GM21360 (cell line): Measurements from ENCODE around the gene PATJ.
"Not testable (repeated sequence)": the region's sequence is repeated elsewhere in the genome, so short reads cannot be mapped to it uniquely, and the experiment has no call there.

Experiments used
- ATAC-seq: cut with Tn5 transposase; IDR thresholded peaks from one replicate; pipeline ENCODE4 v1.9.1; 2021; ENCODE audit warnings: mild to moderate bottlenecking, moderate library complexity; ENCODE audit not compliant: unreplicated experiment

PATJ gene

DNA sequence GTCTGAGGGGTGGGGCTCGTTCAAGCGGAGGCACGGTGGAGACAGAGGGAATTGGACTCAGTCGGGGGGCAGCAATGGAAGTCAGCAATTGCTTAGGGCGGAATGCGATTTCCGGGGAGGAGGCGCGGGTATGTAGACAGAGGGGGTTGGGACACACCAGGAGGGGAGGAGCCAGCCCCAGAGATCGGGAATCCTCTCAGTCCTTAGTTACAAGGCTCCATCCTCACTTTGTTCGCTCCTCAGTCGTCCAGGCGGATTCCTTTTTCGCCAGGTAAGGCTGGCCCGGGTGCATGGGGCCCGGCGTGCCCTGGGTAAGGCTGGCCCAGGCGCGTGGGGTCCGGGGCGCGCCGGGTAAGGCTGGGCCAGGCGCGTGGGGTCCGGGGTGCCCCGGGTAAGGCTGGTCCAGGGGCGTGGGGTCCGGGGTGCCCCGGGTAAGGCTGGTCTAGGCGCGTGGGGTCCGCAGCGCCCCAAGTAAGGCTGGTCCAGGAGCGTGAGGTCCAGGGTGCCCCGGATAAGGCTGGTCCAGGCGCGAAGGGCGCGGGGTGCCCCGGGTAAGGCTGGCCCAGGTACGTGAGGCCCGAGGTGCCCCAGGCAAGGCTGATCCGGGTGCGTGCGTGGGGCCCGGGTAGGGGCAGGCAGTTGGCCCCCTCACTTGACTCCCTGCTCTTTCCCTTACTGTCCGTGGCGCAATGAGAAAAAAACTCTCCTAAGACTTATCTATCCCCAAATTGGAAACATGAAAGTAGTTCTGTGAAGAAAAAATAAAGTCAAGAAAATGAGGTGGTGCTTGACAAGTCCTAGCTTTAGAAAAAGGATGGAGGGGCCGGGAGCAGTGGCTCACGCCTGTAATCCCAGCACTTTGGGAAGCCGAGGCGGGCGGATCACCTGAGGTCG lies 452.6 kb downstream of the PATJ start, which contains the start of gene L1TD1:
TSS of gene L1TD1 (plus strand) at position 199 of the 894 bp plus-strand sequence. CDS start 11,780 bp downstream, outside the sequence.
- no peak for ATAC-seq

DNA sequence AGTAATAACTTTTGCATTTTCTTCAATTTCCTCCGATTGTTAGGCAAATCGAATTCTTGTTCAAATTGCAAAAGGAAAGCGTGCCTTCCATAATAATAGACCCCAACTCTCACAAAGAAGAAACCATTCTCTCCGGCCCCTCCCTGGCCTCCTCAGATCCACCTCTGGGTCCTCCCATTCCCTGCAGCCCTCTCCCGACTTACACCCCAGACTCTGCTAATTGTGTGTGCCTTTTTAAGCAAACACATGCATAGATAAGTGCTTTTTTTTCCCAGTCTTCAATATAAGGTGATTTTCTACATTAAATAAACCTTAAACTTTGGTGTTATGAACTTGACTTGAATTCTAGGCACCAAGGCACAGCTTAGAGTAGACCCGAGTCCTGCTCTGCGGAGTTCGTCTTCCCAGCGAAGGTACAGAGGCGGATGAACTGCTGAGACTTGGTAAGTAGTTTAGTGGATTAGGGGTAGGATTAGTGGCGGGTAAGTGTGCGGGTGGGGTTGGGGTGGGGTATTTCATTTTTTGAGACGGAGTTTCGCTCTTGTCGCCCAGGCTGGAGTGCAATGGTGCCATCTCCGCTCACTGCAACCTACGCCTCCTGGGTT lies 453.9 kb downstream of the PATJ start:
- ATAC-seq: no peak

DNA sequence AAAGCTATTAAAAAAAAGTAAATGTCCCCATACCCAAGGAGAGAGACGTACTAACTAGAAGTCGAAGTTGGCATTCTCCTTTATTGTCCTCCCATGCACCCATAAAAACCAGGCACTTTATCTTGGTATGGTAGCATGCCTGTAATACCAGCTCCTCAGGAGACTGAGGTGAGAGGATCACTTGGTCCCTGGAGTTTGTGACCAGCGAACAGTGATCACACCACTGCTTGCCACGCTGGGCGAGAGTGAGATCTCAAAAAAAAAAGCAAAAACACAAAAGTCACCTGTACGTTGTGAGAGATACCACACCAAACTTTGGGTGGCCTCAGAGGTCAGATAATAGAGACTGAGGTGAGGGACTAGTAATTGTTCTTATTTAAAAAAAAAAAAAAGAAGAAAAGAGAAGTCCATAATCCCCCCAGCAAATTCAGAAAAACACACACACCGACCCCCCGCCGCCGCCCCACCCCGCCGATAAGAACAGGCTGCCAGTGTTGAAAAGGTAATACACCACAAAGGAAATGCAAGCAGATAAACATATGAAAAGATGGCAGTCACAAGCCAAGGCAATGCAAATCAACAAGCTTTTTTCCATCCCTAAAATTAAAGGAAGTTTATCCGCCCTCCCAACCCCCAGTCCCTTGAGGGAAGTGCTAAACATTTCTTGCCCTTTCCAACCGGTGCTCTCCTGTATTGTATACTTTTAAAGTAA lies 455.9 kb downstream of the PATJ start:
- no peak for ATAC-seq

GRCh38 chr1:62198781-62199125 lies 456.5 kb downstream of the PATJ start:
- ATAC-seq: no peak

DNA sequence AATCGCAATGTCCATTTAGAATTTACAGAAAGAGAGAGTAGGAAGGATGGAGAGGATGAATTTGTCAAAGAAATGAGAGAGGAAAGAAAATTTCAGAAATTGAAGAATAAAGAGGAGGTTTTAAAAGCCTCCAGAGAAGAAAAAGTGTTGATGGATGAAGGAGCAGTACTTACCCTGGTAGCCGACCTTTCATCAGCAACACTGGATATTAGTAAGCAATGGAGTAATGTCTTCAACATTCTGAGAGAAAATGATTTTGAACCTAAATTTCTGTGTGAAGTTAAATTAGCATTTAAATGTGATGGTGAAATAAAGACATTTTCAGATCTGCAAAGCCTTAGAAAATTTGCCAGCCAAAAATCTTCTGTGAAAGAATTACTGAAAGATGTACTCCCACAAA lies 464.9 kb downstream of the PATJ start:
- no peak for ATAC-seq

GRCh38 chr1:62208087-62208486 lies 465.8 kb downstream of the PATJ start:
- ATAC-seq: no peak

- ATAC-seq: no peak
Observed at GRCh38 chr1:62208970-62209369, 466.7 kb downstream of the PATJ start.

GRCh38 chr1:62209931-62210595 lies 467.8 kb downstream of the PATJ start:
- ATAC-seq: no peak

DNA sequence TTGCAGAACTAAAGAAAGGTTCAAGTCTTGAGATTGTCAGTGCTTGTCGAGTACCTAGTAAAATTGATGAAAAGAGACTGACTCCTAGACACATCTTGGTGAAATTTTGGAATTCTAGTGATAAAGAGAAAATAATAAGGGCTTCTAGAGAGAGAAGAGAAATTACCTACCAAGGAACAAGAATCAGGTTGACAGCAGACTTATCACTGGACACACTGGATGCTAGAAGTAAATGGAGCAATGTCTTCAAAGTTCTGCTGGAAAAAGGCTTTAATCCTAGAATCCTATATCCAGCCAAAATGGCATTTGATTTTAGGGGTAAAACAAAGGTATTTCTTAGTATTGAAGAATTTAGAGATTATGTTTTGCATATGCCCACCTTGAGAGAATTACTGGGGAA lies 468.7 kb downstream of the PATJ start:
- ATAC-seq: no peak

DNA sequence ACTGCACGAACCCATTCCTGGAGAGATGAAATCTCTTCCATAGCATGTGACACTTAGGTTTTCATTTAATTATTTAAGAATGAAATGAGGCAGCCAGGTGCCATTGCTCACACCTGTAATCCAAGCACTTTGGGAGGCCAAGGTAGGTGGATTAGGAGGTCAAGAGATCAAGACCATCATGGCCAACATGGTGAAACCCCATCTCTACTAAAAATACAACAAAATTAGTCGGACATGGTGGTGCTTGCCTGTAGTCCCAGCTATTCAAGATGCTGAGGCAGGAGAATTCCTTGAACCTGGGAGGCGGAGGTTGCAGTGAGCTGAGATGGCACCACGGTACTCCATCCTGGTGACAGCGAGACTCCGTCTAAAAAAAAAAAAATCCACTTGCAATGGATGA lies 470.1 kb downstream of the PATJ start:
- ATAC-seq: no peak

- ATAC-seq: no peak
Observed at GRCh38 chr1:62213075-62213914, 471.0 kb downstream of the PATJ start.

DNA sequence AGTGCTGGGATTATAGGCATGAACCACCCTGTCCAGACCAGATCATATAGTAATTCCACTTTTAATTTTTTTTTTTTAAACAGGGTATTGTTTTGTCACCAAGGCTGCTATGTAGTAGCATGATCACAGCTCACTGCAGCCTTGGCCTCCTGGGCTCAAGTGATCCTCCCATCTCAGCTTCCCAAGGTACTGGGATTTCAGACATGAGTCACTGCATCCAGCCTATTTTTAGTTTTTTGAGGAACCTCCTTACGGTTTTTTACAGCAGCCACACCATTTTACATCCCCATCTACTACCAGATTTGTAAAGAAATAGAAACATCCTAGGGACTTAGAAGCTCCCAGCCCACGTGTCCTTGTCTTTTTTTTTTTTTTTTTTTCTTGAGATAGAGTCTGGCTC lies 476.3 kb downstream of the PATJ start:
- ATAC-seq: no peak

GRCh38 chr1:62220456-62220855 lies 478.2 kb downstream of the PATJ start:
- ATAC-seq: not testable (repeated sequence)

- no peak for ATAC-seq
Observed at GRCh38 chr1:62221171-62221570, 478.9 kb downstream of the PATJ start.

DNA sequence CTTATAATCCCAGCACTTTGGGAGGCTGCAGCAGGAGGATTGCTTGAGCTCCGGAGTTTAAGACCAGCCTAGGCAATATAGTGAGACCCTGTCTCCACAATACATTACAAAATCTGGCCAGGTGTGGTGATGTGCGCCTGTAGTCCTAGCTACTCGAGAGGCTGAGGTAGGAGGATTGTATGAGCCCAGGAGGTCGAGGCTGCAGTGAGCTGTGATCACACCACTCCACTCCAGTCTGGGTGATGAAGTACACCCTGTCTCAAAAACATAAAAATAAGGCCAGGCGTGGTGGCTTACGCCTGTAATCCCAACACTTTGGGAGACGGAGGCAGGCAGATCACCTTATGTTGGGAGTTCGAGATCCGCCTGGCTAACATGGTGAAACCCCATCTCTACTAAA lies 480.0 kb downstream of the PATJ start:
- ATAC-seq: no peak

DNA sequence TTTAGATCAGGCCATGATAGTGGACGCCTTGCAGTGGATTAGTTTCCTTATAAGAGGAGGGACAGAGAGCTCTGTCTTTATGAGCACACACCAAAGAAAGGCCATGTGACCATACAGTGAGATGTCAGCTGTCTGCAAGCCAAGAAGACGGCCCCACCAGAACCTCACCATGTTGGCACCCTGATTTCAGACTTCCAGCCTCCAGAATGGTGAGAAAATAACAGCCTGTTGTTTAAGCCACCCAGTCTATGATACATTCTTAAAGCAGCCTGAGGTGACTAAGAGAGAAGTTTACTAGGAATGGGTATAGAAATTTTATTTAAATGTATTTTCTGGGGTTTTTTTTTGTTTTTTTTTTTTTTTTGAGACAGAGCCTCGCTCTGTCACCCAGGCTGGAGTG lies 481.9 kb downstream of the PATJ start:
- no peak for ATAC-seq

DNA sequence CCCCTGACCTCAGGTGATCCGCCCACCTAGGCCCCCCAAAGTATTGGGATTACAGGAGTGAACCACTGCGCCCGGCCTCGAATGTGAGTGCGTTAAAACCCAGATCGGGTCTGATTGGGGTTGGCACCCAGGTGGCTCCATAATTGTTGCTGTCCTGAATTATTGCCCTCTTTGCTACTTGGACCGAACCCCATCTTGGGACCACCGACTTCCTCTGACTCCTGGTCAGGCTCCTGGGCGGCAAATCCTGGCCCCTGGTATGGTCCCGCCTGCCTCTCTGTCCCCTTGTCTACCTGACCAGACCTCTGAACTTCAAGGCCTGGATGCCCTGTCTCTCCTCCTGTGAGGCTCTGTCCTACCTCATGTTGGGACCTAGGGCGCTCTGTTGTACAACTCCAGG lies 485.2 kb downstream of the PATJ start:
- no peak for ATAC-seq
